ENCODE results near the gene HS2ST1. TPM values are rescaled to one million over a fixed set of nuclear protein-coding genes. Genes with fewer than 3 reads are reported as not detected.

Gene HS2ST1
- total RNA-seq, 1 donor from 2014 or later, result 56.4 TPM

DNA sequence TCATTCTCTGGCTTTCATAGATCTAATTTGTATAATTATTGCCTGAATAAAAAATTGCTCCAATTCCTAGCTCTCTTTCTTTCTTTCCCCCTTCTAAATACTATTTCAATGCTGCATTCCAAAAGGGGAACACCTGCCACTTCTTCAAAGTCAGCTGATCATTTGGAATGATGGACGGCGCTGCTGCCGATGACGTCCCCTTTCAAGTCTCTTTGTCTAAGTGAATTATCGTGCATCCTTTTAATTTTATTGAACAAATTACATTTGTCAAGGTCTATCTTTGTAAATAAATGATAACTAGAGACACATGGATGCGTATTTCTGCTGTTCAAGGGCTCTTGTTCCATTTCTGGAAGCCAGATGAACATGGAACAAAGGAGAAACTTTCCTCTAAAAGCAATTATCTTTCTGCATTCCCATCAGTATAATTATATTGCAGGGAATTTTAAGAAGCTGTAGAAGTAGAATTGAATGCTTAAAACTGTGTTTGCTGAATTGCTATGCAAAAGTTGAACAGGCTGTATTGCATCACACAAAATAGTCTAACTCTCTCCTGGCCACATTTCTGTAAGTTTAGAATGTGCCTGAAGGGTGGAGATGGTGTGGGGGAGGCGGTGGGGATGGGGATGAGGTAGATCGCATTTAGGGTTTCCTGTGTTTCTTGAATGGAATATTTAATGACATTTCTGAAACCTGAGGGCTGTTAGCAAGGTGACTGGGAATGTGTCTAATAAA is 222.3 kb downstream of the HS2ST1 start:
- Mint-ChIP-seq H3K4me3 (no peak overlapping the region), H3K4me1 (peaks cover 43% of the 10 kb centered on the region), H3K27me3 (ENCODE audit: low read depth) (no peaks in the 10 kb centered on the region), H3K9me3 (no peaks in the 10 kb centered on the region), H3K36me3 (ENCODE audit: low read depth) (no peaks in the 10 kb centered on the region), H3K27ac (ENCODE audit: unreplicated experiment) (peak overlapping the region; percentile 88)
- TF ChIP-seq, protein P1, sequence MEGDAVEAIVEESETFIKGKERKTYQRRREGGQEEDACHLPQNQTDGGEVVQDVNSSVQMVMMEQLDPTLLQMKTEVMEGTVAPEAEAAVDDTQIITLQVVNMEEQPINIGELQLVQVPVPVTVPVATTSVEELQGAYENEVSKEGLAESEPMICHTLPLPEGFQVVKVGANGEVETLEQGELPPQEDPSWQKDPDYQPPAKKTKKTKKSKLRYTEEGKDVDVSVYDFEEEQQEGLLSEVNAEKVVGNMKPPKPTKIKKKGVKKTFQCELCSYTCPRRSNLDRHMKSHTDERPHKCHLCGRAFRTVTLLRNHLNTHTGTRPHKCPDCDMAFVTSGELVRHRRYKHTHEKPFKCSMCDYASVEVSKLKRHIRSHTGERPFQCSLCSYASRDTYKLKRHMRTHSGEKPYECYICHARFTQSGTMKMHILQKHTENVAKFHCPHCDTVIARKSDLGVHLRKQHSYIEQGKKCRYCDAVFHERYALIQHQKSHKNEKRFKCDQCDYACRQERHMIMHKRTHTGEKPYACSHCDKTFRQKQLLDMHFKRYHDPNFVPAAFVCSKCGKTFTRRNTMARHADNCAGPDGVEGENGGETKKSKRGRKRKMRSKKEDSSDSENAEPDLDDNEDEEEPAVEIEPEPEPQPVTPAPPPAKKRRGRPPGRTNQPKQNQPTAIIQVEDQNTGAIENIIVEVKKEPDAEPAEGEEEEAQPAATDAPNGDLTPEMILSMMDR (conservative IDR thresholded peaks at IDR 0.05), result no peak
- no peak for DNase-seq (ENCODE audit: low read depth, low spot score)

DNA sequence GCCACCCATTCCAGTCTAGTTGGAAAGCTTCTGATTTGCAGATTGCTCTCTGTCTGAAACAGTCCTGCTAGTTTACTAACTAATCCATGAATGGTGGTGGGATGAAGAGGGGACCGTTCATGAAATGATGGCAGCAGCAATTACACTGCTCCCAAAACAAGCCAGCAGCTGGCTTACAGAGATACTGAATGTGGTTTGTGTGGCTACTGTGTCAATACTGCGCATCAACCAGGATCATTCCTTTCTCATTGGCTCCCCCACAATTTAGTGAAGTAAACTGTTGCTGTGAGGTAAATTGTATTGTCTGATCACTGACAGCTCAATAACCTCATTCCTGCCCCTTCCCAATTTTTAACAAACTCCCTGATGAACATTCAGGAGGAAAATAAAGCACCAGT is 222.9 kb downstream of the HS2ST1 start:
- no peak overlapping the region for H3K27ac Mint-ChIP-seq (ENCODE audit: unreplicated experiment)
- TF ChIP-seq, protein P1 (conservative IDR thresholded peaks at IDR 0.05), result no peak
- H3K4me1 Mint-ChIP-seq, result peaks cover 41% of the 10 kb centered on the region
- H3K9me3 Mint-ChIP-seq, result no peaks in the 10 kb centered on the region
- no peaks in the 10 kb centered on the region for H3K27me3 Mint-ChIP-seq (ENCODE audit: low read depth)
- no peak overlapping the region for H3K4me3 Mint-ChIP-seq
- H3K36me3 Mint-ChIP-seq (ENCODE audit: low read depth), result no peaks in the 10 kb centered on the region
- no peak for DNase-seq (ENCODE audit: low read depth, low spot score)

DNA sequence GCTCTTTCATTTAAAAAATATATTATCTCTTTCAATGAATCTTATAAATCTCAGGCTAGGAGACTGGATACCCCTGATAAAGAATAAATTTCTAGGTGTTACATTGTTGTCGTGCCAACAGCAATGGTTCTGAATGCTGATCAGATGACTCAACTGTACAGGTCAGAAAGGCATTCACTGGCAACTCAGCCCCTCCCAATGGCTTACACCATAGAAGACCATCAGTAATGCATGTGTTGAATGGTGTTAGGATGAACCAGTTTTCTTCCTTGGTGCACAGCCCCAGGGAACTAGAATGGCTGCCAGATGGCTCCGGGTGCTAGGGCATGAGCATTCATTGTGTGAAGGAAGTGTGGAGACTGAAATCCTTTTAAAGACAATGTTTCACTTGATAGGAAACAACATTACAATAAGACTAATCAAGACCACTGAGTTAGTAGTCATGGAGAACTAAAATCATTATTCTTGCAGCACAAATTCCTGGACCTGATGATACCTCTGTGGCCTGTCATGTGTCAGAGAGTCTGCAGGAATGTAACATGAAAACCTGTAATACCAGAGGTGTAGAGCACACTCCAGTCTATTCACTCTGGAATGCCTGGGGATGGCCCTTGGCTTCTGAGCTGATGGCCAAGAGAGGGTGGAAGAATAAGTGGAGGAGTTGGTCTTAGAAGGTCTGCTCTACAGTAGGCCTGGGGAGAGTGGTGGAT is 226.6 kb downstream of the HS2ST1 start:
- H3K27ac Mint-ChIP-seq (ENCODE audit: unreplicated experiment), result no peak overlapping the region
- no peaks in the 10 kb centered on the region for H3K36me3 Mint-ChIP-seq (ENCODE audit: low read depth)
- no peak overlapping the region for H3K4me3 Mint-ChIP-seq
- H3K9me3 Mint-ChIP-seq, result peaks cover 11% of the 10 kb centered on the region
- peaks cover 17% of the 10 kb centered on the region for H3K4me1 Mint-ChIP-seq
- DNase-seq (ENCODE audit: low read depth, low spot score), result no peak
- TF ChIP-seq, protein P1 (conservative IDR thresholded peaks at IDR 0.05), result no peak
- H3K27me3 Mint-ChIP-seq (ENCODE audit: low read depth), result no peaks in the 10 kb centered on the region

DNA sequence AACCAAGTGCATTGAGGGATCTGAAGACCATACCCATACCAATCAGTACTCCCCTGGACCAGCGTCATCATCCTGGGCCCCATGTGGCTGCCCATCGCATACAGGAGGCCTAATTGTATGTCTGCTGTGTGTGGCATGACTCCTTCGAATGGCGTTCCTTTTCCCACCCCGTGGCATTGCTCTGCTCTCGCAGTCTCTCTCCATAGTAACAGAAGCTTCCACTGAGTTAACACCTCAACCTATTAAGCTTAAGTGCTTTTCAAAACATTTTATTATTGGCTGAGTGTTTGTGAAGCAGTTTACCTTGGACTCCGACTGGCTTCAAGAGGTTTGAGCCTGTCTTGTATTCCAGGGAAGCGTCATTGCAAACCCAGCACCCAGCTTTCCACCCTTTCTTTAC is 227.1 kb downstream of the HS2ST1 start:
- H3K36me3 Mint-ChIP-seq (ENCODE audit: low read depth), result no peaks in the 10 kb centered on the region
- TF ChIP-seq, protein P1 (conservative IDR thresholded peaks at IDR 0.05), result no peak
- no peak for DNase-seq (ENCODE audit: low read depth, low spot score)
- no peak overlapping the region for H3K27ac Mint-ChIP-seq (ENCODE audit: unreplicated experiment)
- no peaks in the 10 kb centered on the region for H3K27me3 Mint-ChIP-seq (ENCODE audit: low read depth)
- peaks cover 13% of the 10 kb centered on the region for H3K4me1 Mint-ChIP-seq
- peaks cover 11% of the 10 kb centered on the region for H3K9me3 Mint-ChIP-seq
- H3K4me3 Mint-ChIP-seq, result no peak overlapping the region

DNA sequence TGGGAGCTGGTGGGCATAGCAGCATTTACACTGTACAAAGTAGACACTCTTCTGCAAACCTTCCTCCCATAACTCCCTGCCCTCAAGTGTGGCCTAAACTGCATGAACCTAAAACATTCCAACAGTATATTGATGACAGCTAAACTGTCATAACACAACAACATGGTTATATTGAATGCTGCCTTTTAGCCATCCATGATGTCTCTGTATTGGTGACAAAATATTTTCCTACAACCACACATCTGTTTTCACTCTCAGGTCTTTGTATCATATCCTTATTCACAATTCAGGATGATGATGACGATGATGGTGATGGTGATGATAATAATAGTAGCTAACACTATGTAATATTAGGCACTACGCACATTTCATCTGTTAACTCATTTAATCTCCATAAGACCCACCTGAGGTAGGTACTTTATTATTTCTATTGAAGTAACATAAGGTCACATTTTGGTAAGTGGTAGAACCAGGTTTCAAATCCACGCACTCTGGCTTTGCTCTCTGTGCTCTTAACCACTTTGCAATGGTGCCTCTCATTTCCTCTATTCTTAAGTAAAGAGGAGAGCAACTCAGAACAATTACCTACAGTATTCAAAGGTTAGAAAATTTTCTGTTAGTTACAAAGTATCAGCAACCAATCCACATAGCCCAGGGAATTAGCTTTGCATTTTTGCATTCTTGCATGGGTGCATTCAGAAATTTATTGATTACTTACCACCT is 229.1 kb downstream of the HS2ST1 start:
- no peak overlapping the region for H3K27ac Mint-ChIP-seq (ENCODE audit: unreplicated experiment)
- DNase-seq (ENCODE audit: low read depth, low spot score), result no peak
- TF ChIP-seq, protein P1 (conservative IDR thresholded peaks at IDR 0.05), result no peak
- no peaks in the 10 kb centered on the region for H3K36me3 Mint-ChIP-seq (ENCODE audit: low read depth)
- no peaks in the 10 kb centered on the region for H3K27me3 Mint-ChIP-seq (ENCODE audit: low read depth)
- H3K4me3 Mint-ChIP-seq, result no peak overlapping the region
- H3K4me1 Mint-ChIP-seq, result peaks cover 4% of the 10 kb centered on the region
- peaks cover 11% of the 10 kb centered on the region for H3K9me3 Mint-ChIP-seq

Measured in neural crest cell (in vitro differentiated cells).